Kasumi-1 (cell line): Measurements from ENCODE around the gene CSNK1A1.
"Not testable (repeated sequence)": the region's sequence is repeated elsewhere in the genome, so short reads cannot be mapped to it uniquely, and the experiment has no call there.

Experiments used
- DNase-seq, 2 experiments: peaks; one replicate each; lab custom pipeline; 2025; lab: John Stamatoyannopoulos, UW

Gene CSNK1A1

GRCh38 chr5:149529463-149529862 lies 21.8 kb downstream of the CSNK1A1 start:
- no peak for DNase-seq

GRCh38 chr5:149528281-149529060 lies 22.8 kb downstream of the CSNK1A1 start:
- no peak for DNase-seq

- no peak for DNase-seq
These were observed 24.2 kb downstream of the CSNK1A1 start for GRCh38 chr5:149526845-149527590.

GRCh38 chr5:149521739-149522685 lies 29.2 kb downstream of the CSNK1A1 start:
- no peak for DNase-seq

GRCh38 chr5:149519601-149520000 lies 31.6 kb downstream of the CSNK1A1 start:
- no peak for DNase-seq

- no peak for DNase-seq
These were observed 32.6 kb downstream of the CSNK1A1 start for GRCh38 chr5:149518620-149519019.

- DNase-seq = no peak
These were observed 33.6 kb downstream of the CSNK1A1 start for GRCh38 chr5:149517461-149518122.

- DNase-seq = no peak
These were observed 36.7 kb downstream of the CSNK1A1 start for GRCh38 chr5:149514512-149514911.

- DNase-seq = not testable (repeated sequence)
These were observed 37.8 kb downstream of the CSNK1A1 start for GRCh38 chr5:149513372-149513947.

- no peak for DNase-seq
These were observed 41.1 kb downstream of the CSNK1A1 start for GRCh38 chr5:149510136-149510535.

GRCh38 chr5:149504677-149505076 lies 46.6 kb downstream of the CSNK1A1 start:
- DNase-seq = no peak

GRCh38 chr5:149503006-149503405 lies 48.2 kb downstream of the CSNK1A1 start:
- no peak for DNase-seq

- no peak for DNase-seq
These were observed 50.2 kb downstream of the CSNK1A1 start for GRCh38 chr5:149500922-149501582.

- DNase-seq = no peak
These were observed 52.4 kb downstream of the CSNK1A1 start for GRCh38 chr5:149498724-149499336.

GRCh38 chr5:149497357-149497756 lies 53.9 kb downstream of the CSNK1A1 start:
- DNase-seq = no peak

- no peak for DNase-seq
These were observed 54.3 kb downstream of the CSNK1A1 start for GRCh38 chr5:149496917-149497316.

- DNase-seq = no peak
These were observed 55.1 kb downstream of the CSNK1A1 start for GRCh38 chr5:149496166-149496565.

GRCh38 chr5:149495673-149496072 lies 55.6 kb downstream of the CSNK1A1 start:
- no peak for DNase-seq

GRCh38 chr5:149493316-149493715 lies 57.9 kb downstream of the CSNK1A1 start:
- no peak for DNase-seq

- no peak for DNase-seq
These were observed 58.5 kb downstream of the CSNK1A1 start for GRCh38 chr5:149492781-149493180.
